Keratinocyte (primary cell): ENCODE data around the gene RERE. TPM values are rescaled to one million over a fixed set of nuclear protein-coding genes. Genes with fewer than 3 reads are reported as not detected.

Experiments
- DNase-seq: peaks from one replicate; pipeline ENCODE4 v3.0.0-alpha.2; 2011; ENCODE audit warnings: low read depth, missing footprints, low spot score
- FAIRE-seq: peaks from 2 replicates; lab custom pipeline; 2011; peaks lifted over from hg19 to GRCh38; lab: Jason Lieb, UNC
- H2AFZ ChIP-seq: 2 replicates; pipeline ENCODE4 v1.6.0; 2012; ENCODE audit warnings: low read length, control low read depth, inconsistent platforms; ENCODE audit not compliant: control insufficient read depth
- H3K27ac ChIP-seq: 2 replicates; pipeline ENCODE4 v1.5.1; 2011; ENCODE audit warnings: low read length; ENCODE audit not compliant: control insufficient read depth, insufficient read depth
- H3K27me3 ChIP-seq: 3 replicates; pipeline ENCODE4 v1.6.0; 2011; ENCODE audit warnings: low read length; ENCODE audit not compliant: control insufficient read depth, insufficient read depth; ENCODE audit errors: extremely low read depth
- H3K36me3 ChIP-seq, 2 experiments: 2 replicates in 1 of 2; 3 replicates in 1 of 2; pipeline ENCODE4 v1.5.1; 2011; ENCODE audit warnings: low read length in 2 of 2, mild to moderate bottlenecking in 1 of 2; ENCODE audit not compliant: control insufficient read depth in 2 of 2, insufficient read depth in 2 of 2; ENCODE audit errors: extremely low read depth in 1 of 2
- H3K4me1 ChIP-seq: 3 replicates; pipeline ENCODE4 v1.5.1; 2011; ENCODE audit warnings: low read length; ENCODE audit not compliant: control insufficient read depth, insufficient read depth; ENCODE audit errors: extremely low read depth
- H3K4me2 ChIP-seq: 3 replicates; pipeline ENCODE4 v1.6.0; 2011; ENCODE audit warnings: low read depth, low read length; ENCODE audit not compliant: control insufficient read depth, insufficient read depth; ENCODE audit errors: extremely low read depth
- H3K4me3 ChIP-seq, 3 experiments: fragments of 200-600 bp in 1 of 3; sonication (generic) in 1 of 3; 2 replicates in 2 of 3; 3 replicates in 1 of 3; pipeline ENCODE4 v1.5.1; 2011 to 2016; ENCODE audit warnings: low read length in 3 of 3, mild to moderate bottlenecking in 3 of 3, control low read depth in 2 of 3, inconsistent platforms in 1 of 3, low read depth in 1 of 3, mixed read lengths in 1 of 3, mixed run types in 1 of 3, moderate library complexity in 1 of 3; ENCODE audit not compliant: control insufficient read depth in 2 of 3, insufficient read depth in 2 of 3; ENCODE audit errors: extremely low read depth in 1 of 3
- H3K79me2 ChIP-seq: 2 replicates; pipeline ENCODE4 v1.6.0; 2012; ENCODE audit warnings: low read length; ENCODE audit not compliant: control insufficient read depth, insufficient read depth
- H3K9ac ChIP-seq: 3 replicates; pipeline ENCODE4 v1.6.0; 2011; ENCODE audit warnings: low read length; ENCODE audit not compliant: control insufficient read depth, insufficient read depth; ENCODE audit errors: extremely low read depth
- H3K9me1 ChIP-seq: 3 replicates; pipeline ENCODE4 v1.6.0; 2011; ENCODE audit warnings: low read length; ENCODE audit not compliant: control insufficient read depth, insufficient read depth; ENCODE audit errors: extremely low read depth
- H3K9me3 ChIP-seq: 2 replicates; pipeline ENCODE4 v1.5.1; 2012; ENCODE audit warnings: low read depth, low read length; ENCODE audit not compliant: control insufficient read depth
- H4K20me1 ChIP-seq: 3 replicates; pipeline ENCODE4 v1.6.0; 2011; ENCODE audit warnings: low read length; ENCODE audit not compliant: control insufficient read depth, insufficient read depth; ENCODE audit errors: extremely low read depth
- CTCF ChIP-seq, 3 experiments: IDR thresholded peaks in 1 of 3; conservative IDR thresholded peaks in 1 of 3; optimal IDR thresholded peaks in 1 of 3; 2 replicates in 2 of 3; 3 replicates in 1 of 3; pipeline versions ENCODE3 to v1.5.1; 2011; ENCODE audit warnings: low read length in 3 of 3, mild to moderate bottlenecking in 3 of 3, moderate library complexity in 2 of 3, control low read depth in 1 of 3, inconsistent platforms in 1 of 3; ENCODE audit not compliant: insufficient read depth in 2 of 3; ENCODE audit errors: extremely low read depth in 1 of 3
- EZH2 ChIP-seq: IDR thresholded peaks from one replicate; pipeline ENCODE4 v1.6.1; 2012; ENCODE audit warnings: inconsistent platforms, mild to moderate bottlenecking, low read length, moderate library complexity
- dilution Hi-C: fragments of 300-500 bp; cut with MboI; formaldehyde crosslinking; loops from one replicate; pipeline ENCODE4 v1.7.0; 2020; ENCODE audit warnings: low sequenced_read_pairs; ENCODE audit not compliant: extremely low pct_ligation_motif_present
- polyA plus RNA-seq, 5 experiments: library from polyadenylated mRNA; depleted of rRNA in 3 of 5; stranded (reverse) in 3 of 5; stranded (forward) in 1 of 5; unstranded in 1 of 5; fragments of >200 nt; gene quantifications; 1 replicate in 1 of 5; 2 replicates in 3 of 5; 3 replicates in 1 of 5; pipeline versions ENCODE4 v1.2.1 to v1.2.3, GENCODE V29; 2011 to 2012; ENCODE audit warnings: missing spikeins in 2 of 5, low read depth in 1 of 5, low replicate concordance in 1 of 5

Gene RERE
- polyA plus RNA-seq, 1 donor (not counting 4 experiments of a cell fraction or from before 2014, with no cell fraction given) = 3.8 TPM

- H3K27ac ChIP-seq = no peak overlapping the region
- no peaks in the 10 kb centered on the region for H3K79me2 ChIP-seq
- H2AFZ ChIP-seq = no peak overlapping the region
- H3K4me2 ChIP-seq = peak overlapping the region; percentile 22
- FAIRE-seq (no peak), DNase-seq (no peak)
- H3K9ac ChIP-seq = no peak overlapping the region
- H3K9me3 ChIP-seq = no peaks in the 10 kb centered on the region
- H3K4me1 ChIP-seq = peaks cover 3% of the 10 kb centered on the region
- TF ChIP-seq EZH2 = no peak
- no peak for TF ChIP-seq CTCF (optimal IDR thresholded peaks at IDR 0.05 in 1 of 3, IDR thresholded peaks at IDR 0.05 in 1 of 3, conservative IDR thresholded peaks at IDR 0.05 in 1 of 3; ENCODE audit: extremely low read depth in 1 of 3, insufficient read depth in 2 of 3, low read length in 3 of 3)
- dilution Hi-C loops = no loop called here
- no peaks in the 10 kb centered on the region for H3K9me1 ChIP-seq
- no peak overlapping the region for H3K4me3 ChIP-seq
- no peaks in the 10 kb centered on the region for H3K36me3 ChIP-seq
- H3K27me3 ChIP-seq = no peaks in the 10 kb centered on the region
- no peaks in the 10 kb centered on the region for H4K20me1 ChIP-seq
These were observed 242.5 kb downstream of the RERE start for GRCh38 chr1:8574985-8575384.

- Histone ChIP-seq H3K4me3 (no peak overlapping the region), H3K4me2 (no peak overlapping the region)
These were observed 245.3 kb downstream of the RERE start for GRCh38 chr1:8572106-8572505.

More at GRCh38 chr1:8572106-8572505, 245.3 kb downstream of the RERE start:
- Histone ChIP-seq H3K9me1 (no peaks in the 10 kb centered on the region), H3K27ac (no peak overlapping the region), H3K36me3 (no peaks in the 10 kb centered on the region), H3K9ac (no peak overlapping the region), H4K20me1 (no peaks in the 10 kb centered on the region), H3K27me3 (no peaks in the 10 kb centered on the region), H2AFZ (no peak overlapping the region), H3K79me2 (no peaks in the 10 kb centered on the region), H3K9me3 (no peaks in the 10 kb centered on the region), H3K4me1 (peaks cover 3% of the 10 kb centered on the region)
- FAIRE-seq = no peak
- TF ChIP-seq CTCF (optimal IDR thresholded peaks at IDR 0.05 in 1 of 3, IDR thresholded peaks at IDR 0.05 in 1 of 3, conservative IDR thresholded peaks at IDR 0.05 in 1 of 3; ENCODE audit: extremely low read depth in 1 of 3, insufficient read depth in 2 of 3, low read length in 3 of 3) (no peak), EZH2 (no peak)
- no peak for DNase-seq
- dilution Hi-C loops = no loop called here
